Measurements from ENCODE around the gene RFX2.
"Not testable (repeated sequence)": the region's sequence is repeated elsewhere in the genome, so short reads cannot be mapped to it uniquely, and the experiment has no call there.

RFX2 gene

DNA sequence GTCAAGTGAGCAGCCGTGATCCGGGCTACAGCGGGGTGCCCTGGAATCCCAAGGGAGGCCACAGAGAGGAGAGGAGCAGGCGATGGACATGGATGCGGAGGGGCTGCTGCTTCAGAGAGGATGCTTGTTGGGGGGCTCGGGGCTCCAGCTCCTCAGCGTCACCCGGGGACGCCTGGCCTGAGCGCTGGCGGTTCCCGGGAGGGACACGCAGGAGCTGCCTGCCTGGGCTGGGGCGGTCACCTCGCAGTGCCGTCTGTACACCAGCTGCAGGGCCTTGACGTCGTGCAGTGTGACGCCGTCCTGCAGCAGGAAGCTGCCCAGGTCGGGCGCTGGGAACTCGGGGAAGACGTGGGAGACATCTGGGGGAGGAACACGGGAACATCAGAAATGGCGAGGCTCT is 102.4 kb downstream of the RFX2 start:
- DNase-seq: no peak

DNA sequence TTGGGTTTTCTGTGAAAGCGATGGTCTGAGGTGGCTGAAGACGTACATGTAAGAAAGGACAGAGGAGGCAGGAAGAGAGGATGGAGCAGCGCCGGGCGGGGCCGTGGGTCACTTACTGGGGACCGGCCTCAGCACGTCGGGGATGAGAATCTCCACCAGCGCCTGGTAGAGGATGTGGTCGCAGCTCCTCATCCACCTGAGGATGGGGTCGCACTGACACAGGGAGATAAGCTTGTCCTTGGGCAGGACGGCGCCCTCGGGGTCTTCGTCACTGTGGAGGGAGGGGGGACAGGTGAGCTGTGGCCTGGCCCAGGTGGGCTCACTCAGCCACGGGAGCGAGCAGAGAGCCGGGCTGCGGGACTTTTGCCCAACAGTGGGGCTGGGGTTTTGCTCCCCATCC is 103.4 kb downstream of the RFX2 start:
- DNase-seq: no peak

DNA sequence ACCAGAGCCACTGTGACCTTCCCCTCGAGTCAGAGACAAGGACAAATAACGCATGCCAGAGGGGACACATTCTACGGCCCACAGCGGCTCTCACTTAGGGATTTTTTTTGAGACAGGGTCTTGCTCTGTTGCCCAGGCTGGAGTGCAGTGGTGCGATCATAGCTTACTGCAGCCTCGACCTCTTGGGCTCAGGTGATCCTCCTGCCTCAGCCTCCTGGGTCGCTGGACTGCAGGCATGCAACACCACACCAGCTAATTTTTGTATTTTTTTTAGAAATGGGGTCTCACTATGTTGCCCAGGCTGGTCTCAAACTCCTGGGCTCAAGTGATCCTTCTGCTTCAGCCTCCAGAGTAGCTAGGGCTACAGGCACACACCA is 104.2 kb downstream of the RFX2 start:
- not testable (repeated sequence) for DNase-seq

DNA sequence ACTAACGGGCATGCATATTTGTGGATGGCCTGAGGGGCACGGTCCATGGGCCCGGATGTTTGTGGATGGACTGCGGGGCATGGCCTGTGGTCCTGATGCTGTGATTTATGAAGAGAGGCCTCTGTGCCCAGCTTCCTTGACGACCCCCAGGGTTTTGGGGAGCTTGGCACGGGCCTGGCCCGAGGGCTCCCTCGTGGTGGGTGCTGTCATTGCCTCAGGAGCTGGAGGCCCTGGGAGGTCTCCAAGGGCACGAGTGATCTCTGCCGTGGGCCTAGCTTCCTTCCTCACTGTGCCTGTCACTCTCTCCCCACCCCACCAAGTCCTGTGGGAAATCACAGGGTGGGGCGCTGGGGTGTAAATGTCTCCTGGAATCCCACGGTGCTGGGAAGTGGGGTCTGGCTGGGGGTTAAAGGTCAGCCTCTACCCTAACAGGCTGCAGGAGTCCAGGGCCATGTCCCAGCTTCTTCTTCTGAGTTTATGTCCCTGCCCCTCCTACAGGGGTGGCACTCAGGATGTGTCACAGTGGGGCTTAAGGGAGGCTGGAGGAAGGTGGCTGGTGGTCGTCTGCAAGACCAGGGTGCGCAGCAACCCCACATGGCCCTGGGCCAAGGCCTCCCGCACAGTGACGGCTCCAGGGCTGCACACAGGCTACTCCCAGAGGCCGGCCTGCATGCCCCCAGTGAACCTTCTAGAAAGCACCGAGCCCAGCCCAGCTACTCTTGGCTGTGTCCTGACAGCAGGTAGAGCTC is 104.8 kb downstream of the RFX2 start:
- no peak for DNase-seq

- no peak for DNase-seq
These were observed 106.3 kb downstream of the RFX2 start for GRCh38 chr19:6003976-6004375.

DNA sequence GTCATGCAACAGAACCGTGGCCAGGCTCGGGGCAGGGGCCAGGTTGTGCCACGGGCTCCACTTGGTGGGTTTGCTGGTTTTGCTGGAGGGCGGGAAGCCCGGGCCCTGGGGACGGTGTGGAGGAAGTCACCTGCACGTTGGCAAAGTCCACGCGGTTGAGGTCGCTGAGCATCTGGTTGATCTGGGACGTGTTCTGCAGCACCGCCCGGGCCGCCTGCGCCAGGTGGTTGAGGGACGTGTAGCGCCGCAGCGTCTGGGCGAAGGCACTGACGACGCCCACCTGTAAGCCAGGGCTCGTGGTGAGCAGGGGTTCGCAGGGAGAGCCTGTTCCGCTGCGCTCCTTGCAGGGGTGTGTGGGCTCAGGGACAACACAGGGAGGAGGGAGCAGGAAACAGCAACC is 107.7 kb downstream of the RFX2 start:
- no peak for DNase-seq

- no peak for DNase-seq
These were observed 110.0 kb downstream of the RFX2 start for GRCh38 chr19:6000228-6000847.

DNA sequence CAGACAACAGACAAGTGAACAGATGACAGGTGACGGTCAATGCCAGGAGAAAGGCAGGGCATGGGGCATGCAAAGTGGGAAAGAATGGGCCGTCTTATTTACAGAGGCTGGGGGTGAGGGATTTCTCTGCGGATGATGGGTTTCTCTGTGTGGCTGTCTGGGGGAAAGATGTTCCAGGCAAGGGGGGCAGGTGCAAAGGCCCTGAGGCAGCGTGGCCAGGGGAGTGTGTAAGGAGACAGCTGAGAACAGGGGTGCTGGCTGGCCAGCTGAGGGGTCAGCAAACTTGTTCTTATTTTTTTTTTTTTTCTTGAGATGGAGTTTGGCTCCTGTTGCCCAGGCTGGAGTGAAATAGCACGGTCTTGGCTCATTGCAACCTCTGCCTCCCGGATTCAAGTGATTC is 110.6 kb downstream of the RFX2 start:
- no peak for DNase-seq

DNA sequence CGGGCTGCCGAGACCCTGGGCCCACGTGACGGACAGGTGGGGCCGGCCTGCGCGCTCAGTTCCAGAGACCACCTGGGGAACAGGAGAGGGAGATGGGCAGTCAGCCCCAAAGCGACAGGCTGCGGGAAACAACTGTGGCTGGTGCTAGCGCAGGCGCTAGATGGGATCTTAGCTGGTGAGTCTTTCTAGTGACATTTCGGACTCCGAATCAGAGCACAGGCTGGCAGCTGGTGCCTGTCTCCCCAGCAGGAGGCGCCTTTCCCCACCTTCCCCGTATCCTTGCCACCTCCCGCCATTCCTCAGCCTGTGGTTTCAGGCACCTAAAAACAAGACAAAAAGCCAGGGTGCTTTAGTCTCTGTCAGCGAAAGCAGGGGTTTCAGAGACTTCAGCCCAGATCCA is 112.9 kb downstream of the RFX2 start:
- no peak for DNase-seq

DNA sequence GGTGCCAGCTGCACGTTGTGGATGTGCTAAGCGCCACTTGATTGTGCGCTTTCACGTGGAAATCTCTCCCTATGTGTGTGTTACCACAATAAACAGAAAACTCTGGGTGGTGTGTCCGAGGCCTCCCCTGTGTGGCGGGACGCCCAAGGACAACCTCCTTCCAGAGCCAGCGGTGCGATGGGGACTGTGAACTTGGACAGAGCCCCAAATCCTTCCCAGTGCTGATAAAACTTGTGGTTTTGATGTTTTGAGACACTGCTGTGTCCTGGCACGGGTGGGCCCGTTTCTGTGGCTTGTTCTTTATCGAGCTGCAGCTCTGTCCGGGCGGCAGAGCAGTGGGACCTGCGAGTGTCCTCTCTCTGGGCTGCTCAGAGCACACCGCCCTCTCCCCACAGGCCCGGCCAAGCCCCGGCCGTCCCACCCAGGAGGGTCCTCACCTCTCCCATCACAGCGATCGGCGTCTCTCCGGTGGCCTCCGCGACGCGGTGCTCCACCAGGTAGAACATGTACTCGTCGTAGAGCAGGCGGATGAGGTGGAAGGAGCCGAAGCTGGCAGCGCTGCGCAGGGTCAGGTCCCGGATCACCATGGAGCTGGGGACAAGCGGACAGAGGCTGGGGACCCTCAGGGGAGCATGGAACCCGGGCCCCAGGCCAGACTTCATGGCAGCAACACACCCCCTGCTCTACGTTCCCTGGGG is 113.5 kb downstream of the RFX2 start:
- peak; percentile 79 for DNase-seq

- no peak for DNase-seq
These were observed 114.2 kb downstream of the RFX2 start for GRCh38 chr19:5996102-5996501.

DNA sequence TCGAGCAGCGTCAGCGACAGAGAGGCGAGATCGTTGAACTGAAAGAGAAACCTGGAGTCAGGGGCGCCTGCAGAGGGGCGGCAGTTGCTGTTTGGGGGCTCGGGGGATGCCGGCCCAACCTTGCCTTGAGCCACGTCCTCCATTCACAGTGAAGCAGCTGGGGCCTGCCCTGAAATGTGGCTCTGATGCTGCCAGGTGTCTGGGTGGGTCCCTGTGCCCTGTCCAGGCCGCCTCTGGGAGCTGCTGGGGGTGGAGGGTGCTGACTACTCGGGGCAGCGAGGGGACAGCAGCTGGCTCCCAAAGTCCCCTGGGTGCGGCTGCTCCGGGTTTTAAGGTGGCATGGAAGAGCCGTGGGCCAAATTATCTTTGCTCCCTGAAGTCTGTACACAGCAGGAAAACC is 114.7 kb downstream of the RFX2 start:
- DNase-seq: no peak

- no peak for DNase-seq
These were observed 115.7 kb downstream of the RFX2 start for GRCh38 chr19:5994405-5995165.

- DNase-seq: peak; percentile 56
These were observed 116.5 kb downstream of the RFX2 start for GRCh38 chr19:5993648-5994358.

DNA sequence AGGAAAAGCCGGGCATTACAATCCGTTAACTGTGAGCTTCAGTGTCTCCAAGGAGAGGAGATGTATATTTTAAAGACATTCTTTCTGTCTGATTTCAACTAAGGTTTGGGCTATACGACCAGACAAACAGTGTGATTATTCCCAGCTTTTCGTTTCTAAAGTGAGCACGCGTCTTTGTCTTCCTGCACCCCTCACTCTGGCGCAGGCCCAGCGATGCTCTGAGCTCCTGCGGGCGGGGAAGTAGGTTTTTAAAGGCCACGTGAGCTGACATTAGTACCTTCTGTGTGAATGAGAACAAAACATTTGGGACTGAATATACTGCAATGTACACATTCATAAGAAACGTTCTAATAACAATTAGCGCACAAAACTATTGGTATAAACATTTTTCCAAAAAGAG is 117.1 kb downstream of the RFX2 start:
- DNase-seq: no peak

- DNase-seq: no peak
These were observed 117.5 kb downstream of the RFX2 start for GRCh38 chr19:5992756-5993155.

DNA sequence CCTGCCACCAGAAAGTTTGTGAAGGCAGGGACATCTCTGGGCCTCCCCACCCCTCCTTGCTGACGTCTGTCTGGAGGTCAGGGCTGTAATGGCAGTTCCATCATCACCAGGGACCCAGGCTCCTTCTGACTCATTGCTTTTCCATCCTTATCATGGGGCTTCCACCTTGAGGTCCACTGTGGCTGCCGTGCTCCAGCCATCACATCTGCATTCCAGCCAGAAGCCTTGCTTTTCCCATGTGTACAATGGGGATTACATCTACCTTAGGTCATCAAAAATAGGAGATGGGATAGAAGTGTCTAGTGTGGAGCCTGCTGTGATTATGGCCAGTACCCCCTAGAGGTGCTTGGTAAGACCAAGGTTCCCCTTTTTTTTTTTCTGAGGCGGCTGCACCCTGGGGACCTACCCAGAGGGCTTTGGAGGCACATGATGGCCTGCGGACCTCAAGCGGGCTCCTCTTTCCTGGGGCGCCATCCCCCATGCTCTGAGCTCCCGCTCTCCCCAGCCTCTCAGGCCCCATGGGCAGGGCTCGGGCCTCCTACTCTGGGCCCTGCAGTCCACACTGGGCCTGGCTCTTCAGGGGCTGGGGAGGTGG is 119.0 kb downstream of the RFX2 start:
- no peak for DNase-seq

- DNase-seq: no peak
These were observed 120.0 kb downstream of the RFX2 start for GRCh38 chr19:5990289-5990797.

GRCh38 chr19:5989388-5990074 is 120.8 kb downstream of the RFX2 start:
- no peak for DNase-seq

DNA sequence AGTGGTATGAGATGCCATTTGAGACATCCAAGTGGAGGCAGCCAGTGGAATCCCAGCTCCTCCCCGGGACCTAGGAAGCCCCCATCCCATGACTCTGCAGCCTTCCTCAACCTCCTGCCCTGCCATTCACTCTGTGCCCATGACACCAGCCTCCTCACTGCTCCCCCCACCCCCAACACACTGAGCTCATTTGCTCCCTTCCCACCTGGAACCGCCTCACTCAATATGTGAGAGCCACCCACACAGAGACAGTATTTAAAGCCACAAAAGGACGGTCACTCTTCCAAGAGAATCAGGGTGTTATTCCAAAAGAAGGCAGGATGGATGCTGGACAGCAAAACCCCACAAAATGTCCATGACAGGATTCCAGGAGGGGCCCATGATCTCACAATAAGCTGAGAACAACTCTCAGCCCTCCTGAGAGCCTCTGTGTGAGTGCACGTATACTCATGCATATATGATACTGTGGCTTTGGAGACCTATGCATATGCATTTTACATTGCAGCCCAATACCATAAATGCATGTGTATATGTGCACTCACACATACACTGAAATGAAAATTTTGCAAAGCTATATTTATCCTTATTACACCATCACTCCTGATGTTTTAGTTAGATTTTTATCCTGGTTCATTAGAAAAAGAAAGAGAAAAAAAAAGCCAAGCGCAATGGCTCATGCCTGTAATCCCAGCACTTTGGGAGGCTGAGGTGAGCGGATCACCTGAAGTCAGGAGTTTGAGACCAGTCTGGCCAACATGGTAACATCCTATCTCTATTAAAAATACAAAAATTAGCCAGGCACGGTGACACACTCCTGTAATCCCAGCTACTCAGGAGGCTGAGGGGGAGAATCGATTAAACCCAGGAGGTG is 121.5 kb downstream of the RFX2 start:
- peak; percentile 41 for DNase-seq
